Pons (tissue), 1 donor: ENCODE measurements around the gene FBXL16.

ENCODE experiments used
- DNase-seq: peaks from one replicate; pipeline ENCODE4 v3.0.0-alpha.2; 2016; ENCODE audit warnings: low spot score

The FBXL16 gene

DNA sequence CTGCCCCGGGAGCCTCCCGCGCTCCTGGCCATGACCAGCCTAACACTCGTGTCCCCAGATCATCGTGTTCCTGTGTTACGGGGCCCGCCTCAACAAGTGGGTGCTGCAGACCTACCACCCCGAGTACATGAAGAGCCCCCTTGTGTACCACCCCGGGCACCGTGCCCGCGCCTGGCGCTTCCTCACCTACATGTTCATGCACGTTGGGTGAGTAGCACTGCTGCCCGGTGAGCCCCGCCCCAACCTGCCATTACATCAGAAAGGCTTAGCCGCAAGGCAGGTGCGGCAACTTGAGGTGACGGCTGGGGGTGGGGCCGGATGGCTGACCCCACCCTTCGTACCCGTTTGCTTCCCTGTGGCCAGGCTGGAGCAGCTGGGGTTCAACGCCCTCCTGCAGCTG is 28.7 kb downstream of the FBXL16 start:
- no peak for DNase-seq

DNA sequence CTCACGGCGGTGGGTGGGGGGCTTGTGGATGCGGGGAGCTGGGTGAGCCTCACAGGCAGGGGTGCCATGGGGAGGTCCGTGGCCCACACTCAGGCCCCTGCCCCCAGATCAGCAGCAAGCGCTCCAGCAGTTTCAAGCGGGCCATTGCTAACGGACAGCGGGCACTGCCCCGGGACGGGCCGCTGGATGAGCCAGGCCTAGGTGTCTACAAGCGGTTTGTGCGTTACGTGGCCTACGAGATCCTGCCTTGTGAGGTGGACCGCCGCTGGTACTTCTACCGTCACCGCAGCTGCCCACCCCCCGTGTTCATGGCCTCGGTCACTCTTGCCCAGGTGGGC is 29.1 kb downstream of the FBXL16 start:
- DNase-seq: no peak

DNA sequence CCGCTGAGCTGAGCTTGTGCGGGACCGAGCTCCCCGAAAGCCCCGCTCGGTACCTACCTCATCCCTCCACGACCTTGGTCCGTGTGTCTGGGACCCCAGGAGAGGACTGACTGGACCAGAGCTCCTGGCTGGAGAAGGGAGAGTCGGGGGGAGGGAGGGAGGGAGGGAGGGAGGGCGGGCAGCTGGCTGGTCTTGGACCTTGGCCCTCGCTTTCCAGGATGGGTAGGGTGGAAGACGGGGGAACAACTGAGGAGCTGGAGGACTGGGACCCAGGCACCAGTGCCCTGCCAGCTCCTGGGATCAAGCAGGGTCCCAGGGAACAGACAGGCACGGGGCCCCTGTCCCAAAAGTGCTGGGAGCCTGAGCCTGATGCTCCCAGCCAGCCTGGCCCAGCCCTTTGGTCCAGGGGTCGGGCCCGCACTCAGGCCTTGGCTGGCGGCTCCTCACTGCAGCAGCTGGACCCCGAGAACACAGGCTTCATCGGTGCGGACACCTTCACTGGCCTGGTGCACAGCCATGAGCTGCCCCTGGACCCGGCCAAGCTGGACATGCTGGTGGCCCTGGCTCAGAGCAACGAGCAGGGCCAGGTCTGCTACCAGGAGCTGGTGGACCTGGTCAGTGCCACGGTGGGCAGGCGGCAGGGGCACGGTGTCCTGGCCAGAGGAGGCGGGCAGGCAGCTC is 29.6 kb downstream of the FBXL16 start:
- no peak for DNase-seq

DNA sequence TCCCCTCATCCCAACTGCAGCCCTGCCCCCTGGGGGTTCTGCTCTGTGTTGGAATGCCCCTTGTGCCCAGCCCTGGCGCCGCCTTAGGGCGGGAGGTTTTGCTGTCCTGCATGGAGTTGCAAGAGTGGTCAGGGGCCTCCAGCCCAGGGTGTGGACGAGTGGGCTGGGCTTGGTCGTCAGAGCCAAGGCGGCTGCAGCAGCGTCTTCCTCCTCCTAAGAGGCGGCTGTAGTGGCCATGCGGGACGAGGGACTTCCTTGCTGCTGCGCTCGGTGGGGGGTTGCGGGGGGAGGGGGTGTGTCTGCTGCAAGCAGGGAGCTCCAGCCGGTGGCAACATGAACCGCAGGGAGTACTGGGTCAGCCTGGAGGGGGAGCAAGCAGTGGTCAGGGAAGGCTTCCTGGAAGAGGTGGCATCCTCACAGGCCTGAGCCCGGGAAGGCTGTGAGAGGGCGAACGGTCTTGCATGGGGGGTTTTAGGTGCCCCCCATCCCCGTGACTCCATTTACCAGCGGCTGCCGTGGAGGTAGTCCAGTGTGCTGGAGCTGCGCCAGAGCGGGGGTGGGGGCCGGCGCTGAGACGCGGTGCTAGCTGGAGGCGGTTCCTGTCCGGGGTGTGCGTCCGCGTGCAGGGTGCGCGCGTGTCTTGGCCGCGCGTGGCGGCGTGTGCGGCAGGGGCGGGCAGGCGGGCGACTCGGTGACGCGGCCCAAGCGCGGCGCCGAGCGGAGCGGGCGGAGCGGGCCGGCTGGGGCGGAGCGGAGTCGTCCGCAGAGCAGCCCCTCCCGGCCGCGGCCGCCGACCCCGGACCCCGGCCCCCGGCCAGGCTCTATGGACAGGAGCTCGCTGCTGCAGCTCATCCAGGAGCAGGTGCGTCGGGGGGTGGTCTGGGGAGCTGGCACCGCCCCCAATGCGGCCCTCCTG is 30.4 kb downstream of the FBXL16 start, which contains the start of gene RHBDL1:
Gene RHBDL1 (plus strand): TSS at position 704 of the 916 bp plus-strand sequence. CDS start 120 bp downstream, at position 824.
- DNase-seq: no peak

DNA sequence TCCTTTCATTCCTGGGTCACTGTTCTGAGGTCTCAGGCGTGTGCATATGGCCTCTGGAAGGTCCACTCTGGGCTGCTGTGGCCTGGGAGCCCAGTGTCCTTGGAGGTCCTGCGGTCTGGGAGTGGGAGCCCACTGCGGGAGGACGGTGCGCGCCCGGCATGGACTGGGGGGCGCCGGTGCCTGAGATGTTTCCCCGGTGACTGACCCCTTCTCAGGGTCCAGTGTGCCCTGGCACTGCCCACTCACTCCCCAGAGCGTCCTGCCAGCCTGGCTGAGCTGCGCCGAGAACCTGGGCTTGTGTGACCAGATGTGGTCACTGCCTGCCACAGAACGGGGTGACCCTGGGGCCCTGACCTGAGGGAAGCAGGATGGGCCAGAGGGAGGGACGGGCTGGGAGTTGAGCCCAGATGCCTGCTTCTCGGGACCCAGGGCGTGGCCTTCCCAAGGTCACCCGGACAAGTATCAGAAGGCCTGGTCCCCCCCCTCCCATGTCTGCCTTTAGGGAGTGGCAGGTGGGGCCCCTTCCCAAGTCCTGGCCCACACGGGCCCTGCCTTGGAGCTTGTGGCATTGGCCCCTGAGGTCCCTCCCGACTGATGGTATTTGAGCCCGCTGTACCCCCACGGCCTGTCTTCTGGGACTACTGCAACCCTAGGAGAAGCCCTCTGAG is 31.3 kb downstream of the FBXL16 start:
- no peak for DNase-seq

DNA sequence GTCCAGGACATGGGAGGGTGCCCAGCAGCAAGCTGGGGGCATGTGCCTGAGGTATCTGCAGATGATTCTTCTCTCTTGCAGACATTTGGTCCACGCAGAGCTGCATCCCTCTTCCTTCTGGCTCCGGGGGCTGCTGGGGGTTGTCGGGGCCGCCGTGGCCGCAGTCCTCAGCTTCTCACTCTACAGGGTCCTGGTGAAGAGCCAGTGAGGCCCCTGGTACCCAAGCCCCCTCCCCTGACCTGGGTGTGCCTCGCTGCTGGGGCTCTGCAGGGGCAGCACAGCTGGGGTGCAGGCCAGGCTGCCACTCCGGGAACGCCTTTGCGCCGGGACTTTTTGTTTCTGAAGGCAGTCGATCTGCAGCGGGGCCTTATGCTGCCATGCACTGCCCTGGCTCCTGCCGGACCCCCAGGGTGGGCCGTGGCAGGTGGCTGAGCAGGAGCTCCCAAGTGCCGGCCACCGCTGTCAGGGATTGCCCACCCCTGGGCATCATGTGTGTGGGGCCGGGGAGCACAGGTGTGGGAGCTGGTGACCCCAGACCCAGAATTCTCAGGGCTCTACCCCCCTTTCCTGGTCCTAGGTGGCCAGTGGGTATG is 32.1 kb downstream of the FBXL16 start:
- no peak for DNase-seq

DNA sequence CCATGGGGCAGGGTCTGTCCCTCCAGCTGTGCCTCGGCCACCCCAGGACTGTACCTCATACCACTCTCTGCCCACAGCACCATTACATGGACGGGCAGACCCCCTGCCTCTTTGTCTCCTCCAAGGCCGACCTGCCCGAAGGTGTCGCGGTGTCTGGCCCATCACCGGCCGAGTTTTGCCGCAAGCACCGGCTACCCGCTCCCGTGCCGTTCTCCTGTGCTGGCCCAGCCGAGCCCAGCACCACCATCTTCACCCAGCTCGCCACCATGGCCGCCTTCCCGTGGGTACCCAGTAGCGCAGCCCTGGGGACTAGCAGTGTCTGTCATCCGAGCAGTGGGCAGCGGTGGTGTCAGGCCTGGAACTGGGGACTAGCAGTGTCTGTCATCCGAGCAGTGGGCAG is 32.8 kb downstream of the FBXL16 start:
- DNase-seq: no peak

DNA sequence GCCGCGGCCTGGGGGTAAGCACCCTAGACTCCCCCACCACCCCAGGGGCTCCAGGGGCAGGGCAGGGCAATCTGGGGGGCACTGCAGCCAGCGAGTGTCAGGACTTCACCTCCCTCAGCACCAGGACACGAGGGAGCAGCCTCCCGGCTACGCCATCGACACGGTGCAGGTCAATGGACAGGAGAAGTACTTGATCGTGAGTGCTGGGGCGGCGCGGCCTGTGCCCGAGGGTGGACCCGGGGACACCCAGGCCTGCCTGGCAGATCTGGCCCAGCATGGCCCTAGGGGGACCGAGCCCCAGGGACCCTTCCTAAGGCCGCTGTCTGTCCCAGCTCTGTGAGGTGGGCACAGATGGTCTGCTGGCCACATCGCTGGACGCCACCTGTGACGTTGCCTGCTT is 33.2 kb downstream of the FBXL16 start:
- DNase-seq: no peak

DNA sequence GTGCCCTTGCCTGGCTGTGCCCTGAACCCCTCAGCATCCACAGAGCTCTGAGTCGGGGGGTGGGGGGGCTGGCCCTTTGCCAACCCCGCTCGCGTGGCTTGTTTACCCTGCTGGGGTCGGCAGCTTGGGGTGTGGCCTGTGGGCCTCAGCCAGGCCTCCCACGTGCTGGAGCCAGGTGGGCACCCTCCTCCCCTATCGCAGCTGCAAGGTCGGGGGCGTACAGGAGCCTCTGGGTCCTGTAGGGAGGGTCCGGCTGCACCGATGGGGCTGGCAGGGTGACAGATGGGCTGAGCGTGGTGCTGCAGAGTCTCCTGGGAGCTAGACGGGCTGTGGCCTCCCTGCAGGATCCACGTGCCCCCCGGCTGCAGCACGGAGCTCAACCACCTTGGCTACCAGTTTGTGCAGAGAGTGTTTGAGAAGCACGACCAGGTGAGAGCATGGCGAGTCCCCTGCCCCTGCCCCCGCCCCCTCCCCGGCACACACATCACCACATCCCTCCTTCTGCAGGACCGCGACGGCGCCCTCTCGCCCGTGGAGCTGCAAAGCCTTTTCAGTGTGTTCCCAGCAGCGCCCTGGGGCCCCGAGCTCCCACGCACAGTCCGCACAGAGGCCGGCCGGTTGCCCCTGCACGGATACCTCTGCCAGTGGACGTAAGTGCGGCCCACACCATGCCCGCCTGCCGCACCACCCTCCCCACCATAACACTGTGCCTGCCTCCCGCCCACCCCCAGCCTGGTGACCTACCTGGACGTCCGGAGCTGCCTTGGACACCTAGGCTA is 34.1 kb downstream of the FBXL16 start:
- no peak for DNase-seq

DNA sequence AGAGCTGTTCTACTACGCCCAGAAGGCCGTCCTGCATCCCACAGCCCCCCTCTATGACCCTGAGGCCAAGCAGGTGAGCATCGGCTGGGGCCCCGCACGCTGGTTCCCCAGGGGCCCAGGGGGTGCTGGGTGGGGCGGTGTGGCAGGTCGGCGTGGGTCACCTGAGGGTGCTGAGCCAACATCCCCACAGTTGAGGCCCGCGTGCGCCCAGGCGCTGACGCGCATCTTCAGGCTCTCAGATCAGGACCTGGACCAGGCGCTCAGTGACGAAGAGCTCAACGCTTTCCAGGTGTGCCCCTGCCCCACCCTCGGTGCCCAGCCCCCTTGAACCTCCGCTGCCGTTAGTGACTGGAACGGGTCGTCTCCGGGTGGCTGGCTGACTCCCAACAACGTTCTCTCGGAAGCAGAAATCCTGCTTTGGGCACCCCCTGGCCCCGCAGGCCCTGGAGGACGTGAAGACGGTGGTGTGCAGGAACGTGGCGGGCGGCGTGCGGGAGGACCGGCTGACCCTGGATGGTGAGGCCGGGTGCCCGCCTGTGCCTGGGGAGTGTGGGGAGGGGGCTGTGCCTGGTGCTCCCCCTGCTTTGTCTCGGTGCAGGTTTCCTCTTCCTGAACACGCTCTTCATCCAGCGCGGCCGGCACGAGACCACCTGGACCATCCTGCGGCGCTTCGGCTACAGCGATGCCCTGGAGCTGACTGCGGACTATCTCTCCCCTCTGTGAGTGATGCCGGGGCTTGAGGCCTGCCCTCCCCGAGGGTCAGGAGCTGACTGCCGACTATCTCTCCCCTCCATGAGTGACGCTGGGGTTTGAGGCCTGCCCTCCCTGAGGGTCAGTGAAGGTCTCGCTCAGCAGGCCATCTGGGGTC is 34.9 kb downstream of the FBXL16 start:
- DNase-seq: no peak

DNA sequence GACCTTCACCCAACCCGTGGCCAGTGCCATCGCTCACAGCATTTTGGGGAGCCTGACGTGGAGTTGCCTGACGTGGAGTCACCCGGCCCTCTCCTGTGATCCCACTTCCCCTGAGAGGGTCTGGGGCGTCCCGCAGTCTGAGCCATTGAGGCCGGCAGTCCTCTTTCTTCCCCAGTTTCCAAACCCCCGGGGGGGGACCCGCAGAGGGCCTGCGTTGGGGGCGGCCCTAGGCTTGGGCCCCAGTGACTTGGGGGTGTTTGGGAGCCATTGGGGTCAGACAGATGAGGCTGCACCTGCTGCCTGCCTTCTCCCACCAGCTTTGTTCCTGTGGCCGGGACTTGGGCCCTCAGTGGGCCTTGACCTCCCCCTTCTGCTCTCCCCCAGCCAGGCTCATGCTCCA is 35.9 kb downstream of the FBXL16 start:
- DNase-seq: no peak

DNA sequence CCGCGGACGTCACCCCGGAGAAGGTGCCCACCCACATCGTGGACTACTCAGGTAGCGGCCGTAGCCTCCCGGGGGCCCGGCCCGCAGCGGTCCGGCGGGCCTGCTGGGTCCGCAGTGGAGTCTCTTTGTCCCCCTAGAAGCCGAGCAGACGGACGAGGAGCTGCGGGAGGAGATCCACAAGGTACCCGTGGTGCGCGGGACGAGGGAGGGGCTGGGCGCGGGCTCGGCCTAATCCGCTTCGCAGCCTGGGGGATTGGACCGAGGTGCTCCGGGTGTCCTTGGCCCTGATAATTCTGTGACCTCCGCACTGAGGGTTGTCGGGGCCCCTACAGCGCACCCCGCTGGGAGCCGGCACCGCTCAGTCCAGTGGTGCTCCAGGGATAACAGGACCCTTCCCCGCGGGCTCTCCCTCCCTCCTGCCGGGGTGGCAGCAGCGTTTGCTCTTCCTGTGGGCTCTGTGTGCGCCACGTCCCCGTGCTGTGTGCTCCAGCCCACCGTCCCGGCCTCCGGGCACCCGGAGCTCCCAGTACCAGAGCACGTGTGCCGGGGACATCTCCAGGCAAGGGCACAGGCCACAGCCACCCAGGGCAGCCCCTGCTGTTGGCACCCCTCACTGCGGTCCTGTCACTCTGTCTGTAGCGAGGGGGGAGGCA is 37.0 kb downstream of the FBXL16 start:
- no peak for DNase-seq

DNA sequence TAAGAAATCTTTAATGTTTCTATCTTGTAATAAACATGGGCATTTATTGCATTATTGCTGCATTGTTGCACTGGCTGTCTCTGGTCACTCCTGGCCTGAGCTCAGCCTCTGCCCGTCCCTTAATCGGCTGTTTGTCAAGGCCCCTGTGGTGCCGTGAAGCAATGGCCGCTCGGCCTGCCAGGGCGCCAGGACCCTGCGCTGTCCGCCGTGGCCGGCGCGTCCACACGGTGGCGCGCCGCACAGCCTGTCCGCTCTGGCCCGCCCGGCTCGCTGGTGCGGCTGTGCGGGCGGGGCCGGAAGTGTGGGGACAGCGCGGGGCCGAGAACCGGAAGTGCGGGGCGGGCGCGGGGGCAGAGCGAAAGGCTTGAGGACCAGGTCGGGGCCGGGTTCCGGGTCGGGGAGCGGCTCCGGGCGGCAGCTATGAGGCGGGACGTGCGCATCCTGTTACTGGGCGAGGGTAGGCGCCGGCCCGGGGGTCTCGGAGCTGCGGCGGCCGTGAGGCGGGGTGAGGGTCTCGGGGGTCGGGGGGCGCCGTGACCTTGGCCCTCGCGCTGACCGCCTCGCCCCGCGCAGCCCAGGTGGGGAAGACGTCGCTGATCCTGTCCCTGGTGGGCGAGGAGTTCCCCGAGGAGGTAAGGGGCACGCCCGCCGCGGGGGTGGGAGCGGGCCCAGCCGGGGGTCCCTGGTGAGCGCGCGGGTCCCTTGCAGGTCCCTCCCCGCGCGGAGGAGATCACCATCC is 37.7 kb downstream of the FBXL16 start, which contains the start of gene RHOT2:
Gene RHOT2 (plus strand): TSS at position 353 of the 739 bp plus-strand sequence. CDS start 68 bp downstream, at position 421.
- peak; percentile 83 for DNase-seq

DNA sequence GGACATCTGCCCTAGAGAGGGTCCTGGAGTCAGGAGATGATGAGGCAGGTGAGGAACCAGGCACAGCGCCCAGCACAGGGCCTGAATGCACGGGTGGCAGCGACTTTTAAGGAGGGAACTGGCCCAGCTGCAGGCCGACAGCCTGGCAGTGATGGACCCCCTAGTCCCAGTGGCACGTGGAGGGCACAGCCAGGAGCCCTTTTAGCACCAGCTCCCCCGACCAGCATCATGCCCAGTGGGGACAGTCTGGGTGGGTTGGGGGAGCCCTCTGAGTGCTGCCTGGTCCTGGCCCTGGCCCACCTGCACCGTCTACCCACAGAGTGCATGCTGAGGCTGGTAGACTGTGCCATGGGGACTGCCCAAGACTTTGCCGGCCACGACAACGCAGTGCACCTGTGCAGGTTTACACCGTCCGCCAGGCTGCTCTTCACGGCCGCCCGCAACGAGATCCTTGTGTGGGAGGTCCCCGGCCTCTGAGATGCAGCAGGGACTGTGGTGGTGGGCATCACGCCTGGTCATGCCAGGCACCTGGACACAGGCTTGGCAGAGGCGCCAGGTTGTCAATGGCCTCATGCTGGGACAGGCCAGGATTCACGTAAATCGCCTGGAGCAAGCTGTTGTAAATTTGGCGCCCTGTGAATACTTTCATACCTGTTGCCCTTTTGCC is 38.4 kb downstream of the FBXL16 start:
- no peak for DNase-seq

DNA sequence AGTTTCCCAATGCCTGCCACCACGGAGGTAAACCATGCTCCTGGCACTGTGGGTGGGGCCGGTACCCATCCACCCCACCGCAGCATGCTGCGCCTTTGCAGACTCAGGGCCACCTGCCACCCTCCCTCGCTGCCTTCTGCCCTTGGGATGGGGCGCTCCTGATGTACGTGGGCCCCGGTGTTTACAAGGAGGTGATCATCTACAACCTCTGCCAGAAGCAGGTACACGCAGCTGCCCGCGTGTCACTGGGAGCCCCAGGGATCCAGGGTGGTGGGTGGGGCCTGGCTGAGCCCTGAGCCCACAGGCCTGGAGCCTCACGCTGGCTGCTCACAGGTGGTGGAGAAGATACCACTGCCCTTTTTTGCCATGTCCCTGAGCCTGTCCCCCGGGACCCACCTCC is 39.0 kb downstream of the FBXL16 start:
- DNase-seq: no peak

DNA sequence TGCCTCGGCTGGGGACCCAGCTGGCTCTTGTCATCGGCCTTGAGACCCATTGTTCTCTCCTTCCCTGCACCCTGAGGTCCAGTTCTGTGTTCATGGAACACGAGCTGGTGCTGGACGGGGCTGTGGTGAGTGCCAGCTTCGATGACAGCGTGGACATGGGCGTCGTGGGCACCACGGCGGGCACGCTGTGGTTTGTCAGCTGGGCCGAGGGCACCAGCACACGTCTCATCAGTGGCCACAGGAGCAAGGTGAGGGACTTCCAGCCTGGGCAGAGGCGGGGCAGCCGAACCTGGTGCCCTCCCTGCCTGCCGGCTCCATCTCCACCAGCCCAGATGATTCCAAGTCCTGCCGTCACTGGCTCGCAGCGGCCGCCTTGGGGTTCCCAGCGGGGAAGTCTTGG is 43.0 kb downstream of the FBXL16 start:
- DNase-seq: no peak

DNA sequence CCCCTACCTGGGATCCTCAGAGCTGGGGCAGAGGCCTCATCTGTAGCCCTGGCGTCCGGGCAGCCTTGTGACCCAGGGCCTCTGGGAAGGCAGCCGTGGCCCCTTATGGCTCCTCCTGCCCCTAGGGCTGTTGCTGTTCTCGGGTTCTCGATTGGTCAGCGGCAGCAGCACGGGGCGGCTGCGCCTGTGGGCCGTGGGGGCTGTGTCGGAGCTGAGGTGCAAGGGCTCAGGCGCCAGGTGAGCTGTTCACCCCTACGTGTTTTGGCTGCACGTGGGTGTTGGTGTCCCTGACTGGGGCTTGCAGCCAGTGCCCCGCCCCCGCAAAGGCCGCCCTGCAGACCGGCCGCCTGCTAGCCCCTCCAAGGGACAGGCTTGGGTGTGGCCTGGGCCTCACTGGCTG is 43.5 kb downstream of the FBXL16 start:
- DNase-seq: no peak

DNA sequence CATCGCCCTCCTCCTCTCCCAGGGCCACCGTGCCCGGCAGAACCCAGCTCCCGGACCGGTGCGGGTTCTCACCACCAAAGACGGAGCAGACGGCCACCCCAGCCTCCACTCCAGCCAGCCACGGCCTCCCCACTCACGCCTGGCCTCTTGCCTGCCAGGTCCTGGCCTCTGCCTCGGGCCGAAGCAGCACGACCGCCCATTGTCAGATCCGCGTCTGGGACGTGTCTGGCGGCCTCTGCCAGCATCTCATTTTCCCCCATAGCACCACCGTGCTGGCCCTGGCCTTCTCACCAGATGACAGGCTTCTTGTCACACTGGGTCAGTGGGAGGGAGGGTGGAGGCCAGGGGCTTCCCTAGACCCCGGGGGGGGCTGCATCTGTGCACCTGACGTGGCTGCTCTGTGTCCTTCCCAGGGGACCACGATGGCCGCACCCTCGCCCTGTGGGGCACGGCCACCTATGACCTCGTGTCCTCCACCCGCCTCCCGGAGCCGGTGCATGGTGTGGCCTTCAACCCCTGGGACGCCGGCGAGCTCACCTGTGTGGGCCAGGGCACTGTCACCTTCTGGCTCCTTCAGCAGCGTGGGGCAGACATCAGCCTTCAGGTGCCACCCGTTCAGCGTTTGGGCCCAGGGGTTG is 44.3 kb downstream of the FBXL16 start:
- DNase-seq: no peak
